Activated naive CD4-positive, alpha-beta T cell treated with anti-CD3 and anti-CD28 coated beads, Interleukin-2, amount 50 U/mL, for 16 hours (primary cell): Measurements from ENCODE around the gene NOP53.
A peak's percentile ranks its signal among the peaks of the same experiment; 100 is the strongest.
"Not testable (repeated sequence)": the region's sequence is repeated elsewhere in the genome, so short reads cannot be mapped to it uniquely, and the experiment has no call there.

Experiments used
- DNase-seq: peaks from one replicate; pipeline ENCODE4 v3.0.0-alpha.2; 2020

The NOP53 gene

GRCh38 chr19:47779524-47780214 is 34.3 kb downstream of the NOP53 start:
- no peak for DNase-seq

- DNase-seq, result no peak
Measured at GRCh38 chr19:47780215-47780551, 34.8 kb downstream of the NOP53 start.

- DNase-seq, result no peak
Measured at GRCh38 chr19:47781590-47782262, 36.4 kb downstream of the NOP53 start.

GRCh38 chr19:47786566-47786965 is 41.2 kb downstream of the NOP53 start:
- DNase-seq, result no peak

GRCh38 chr19:47787307-47787706 is 42.0 kb downstream of the NOP53 start:
- DNase-seq, result not testable (repeated sequence)

- not testable (repeated sequence) for DNase-seq
Measured at GRCh38 chr19:47789811-47790210, 44.5 kb downstream of the NOP53 start.

- DNase-seq, result peak; percentile 88
Measured at GRCh38 chr19:47790398-47790814, 45.1 kb downstream of the NOP53 start.

- no peak for DNase-seq
Measured at GRCh38 chr19:47792616-47793015, 47.3 kb downstream of the NOP53 start.

- no peak for DNase-seq
Measured at GRCh38 chr19:47794526-47794925, 49.2 kb downstream of the NOP53 start.

GRCh38 chr19:47796785-47797184 is 51.4 kb downstream of the NOP53 start:
- no peak for DNase-seq

- no peak for DNase-seq
Measured at GRCh38 chr19:47797996-47798903, 52.9 kb downstream of the NOP53 start.

GRCh38 chr19:47798904-47799266 is 53.5 kb downstream of the NOP53 start:
- no peak for DNase-seq

- no peak for DNase-seq
Measured at GRCh38 chr19:47801270-47801669, 55.9 kb downstream of the NOP53 start.

- no peak for DNase-seq
Measured at GRCh38 chr19:47802521-47803043, 57.2 kb downstream of the NOP53 start.

- DNase-seq, result not testable (repeated sequence)
Measured at GRCh38 chr19:47803148-47803547, 57.8 kb downstream of the NOP53 start.

- not testable (repeated sequence) for DNase-seq
Measured at GRCh38 chr19:47803671-47804070, 58.3 kb downstream of the NOP53 start.

- not testable (repeated sequence) for DNase-seq
Measured at GRCh38 chr19:47804451-47804850, 59.1 kb downstream of the NOP53 start, which contains the start of gene TPRX1. Gene TPRX1, minus strand, starts transcription at chr19:47804551. Its CDS starts 12 bp downstream, at chr19:47804539.

- no peak for DNase-seq
Measured at GRCh38 chr19:47805313-47805712, 60.0 kb downstream of the NOP53 start.

GRCh38 chr19:47806435-47806834 is 61.1 kb downstream of the NOP53 start:
- DNase-seq, result no peak
